GM18868 (cell line): ENCODE measurements around the gene PRKCA.

Experiments used
- ATAC-seq: cut with Tn5 transposase; IDR thresholded peaks from one replicate; pipeline ENCODE4 v1.9.1; 2021; ENCODE audit warnings: mild to moderate bottlenecking, moderate library complexity; ENCODE audit not compliant: unreplicated experiment

Gene PRKCA

DNA sequence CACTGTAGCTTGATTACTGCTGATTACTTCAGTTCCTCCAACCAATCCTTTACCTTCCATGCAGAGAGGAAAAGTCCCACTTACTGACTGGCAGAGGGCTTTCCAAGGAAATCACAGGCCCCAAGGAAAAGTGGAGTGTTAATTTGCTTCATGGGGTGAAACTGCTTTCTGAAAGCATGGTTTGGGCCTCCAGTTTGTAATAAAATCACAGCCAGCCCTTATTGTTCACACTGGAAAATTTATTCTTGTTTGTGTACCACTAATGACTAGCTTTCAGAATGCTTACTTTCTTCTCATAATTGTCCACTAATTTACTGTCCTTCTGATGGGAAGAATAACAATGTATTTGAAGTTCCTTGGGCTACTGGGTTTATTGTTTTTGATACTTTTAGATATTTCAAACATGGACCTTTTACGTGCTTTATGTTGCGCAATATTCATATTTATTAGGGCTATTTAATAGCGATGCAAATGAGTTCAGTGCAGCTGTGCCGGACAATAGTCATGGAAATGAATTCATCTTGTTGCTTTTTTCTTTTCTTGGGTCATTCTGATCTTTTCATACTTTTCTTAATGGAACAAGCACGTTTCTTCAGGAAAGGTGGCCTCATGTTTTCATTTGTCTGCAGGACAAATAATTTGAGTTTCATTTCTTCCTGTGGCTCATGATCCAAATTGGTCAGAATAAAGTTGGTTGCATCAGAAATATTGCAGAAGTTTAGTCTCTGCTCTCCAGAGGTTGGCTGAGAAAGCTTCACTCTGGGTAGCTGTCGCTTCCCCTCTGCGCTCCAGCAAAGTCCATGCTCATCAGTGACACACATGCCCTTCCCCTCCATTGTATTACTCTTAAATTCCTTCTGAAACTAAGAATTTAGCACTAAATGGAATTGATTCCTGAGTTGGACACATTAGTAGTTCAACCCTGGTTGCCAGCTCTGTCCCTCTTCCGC lies 128.7 kb downstream of the PRKCA start:
- ATAC-seq: no peak

DNA sequence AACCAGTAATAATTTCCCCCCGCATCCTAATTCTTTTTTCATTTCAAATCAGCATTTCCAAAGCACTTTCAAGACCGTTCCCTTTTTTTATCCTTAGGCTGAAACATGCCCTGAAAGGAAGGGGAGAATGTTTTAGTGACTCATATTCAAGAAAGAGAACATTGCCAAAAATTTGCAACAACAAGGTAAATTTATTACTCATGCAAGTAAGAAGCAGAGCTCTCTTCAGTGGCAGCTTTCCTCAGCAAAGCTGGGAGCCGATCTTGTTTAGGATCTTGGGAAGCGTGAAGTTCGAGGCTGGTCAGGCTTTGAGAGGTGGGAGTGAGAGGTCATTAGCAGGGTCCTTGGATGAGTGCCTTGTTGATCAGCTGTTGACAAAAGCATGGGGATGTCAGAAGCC lies 129.5 kb downstream of the PRKCA start:
- ATAC-seq: no peak

DNA sequence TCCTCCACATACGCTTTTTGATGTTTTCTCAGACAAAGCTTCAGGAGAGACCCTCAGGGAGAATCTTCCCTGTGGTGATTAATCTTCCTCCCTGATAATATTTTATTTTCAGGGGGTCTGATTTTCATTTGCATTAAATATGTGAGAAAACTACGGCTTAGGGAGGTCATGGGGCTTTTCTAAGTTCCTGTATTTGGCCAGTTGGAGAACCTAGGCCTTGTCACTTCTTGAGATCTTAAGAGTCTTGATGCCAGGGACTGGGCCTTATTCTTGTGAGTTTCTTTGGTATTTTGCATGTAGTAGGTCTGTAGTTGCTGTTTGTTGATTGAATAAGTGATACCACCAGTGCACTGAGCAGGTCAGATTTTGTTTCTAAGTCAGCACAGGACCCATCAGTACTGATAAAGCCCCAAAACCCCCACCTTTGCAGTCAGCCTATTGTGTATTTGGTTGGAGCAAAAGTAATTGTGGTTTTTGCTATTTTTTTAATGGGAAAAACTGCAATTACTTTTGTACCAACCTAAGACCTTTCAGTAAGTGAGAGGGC lies 130.1 kb downstream of the PRKCA start:
- no peak for ATAC-seq

DNA sequence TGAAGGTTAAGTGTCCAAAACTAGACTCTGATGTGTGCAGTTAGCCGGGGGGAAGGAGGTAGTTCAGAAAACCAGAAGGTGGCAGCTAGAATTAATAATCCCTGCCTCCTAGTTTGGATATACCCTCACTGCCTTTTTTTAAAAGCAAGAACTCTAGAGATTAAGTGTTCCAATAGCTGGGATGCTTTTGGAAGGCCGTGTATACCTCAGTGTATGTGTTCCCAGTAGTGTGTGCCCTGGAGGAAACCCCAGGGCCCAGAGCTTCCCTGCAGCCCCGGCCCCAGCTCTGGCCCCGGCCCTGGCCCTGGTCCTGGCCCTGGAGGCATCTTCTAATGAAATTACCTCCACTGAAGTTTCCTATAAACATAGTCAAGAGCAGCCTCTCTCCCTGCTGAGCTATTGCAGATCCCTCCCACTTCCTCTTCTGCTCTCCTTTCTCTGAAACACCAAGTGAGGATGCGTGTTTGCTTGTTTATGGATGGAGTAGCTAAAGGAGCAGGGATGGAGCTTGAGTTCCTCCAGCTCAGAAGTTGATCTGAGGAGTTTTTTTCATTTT lies 130.7 kb downstream of the PRKCA start:
- no peak for ATAC-seq

DNA sequence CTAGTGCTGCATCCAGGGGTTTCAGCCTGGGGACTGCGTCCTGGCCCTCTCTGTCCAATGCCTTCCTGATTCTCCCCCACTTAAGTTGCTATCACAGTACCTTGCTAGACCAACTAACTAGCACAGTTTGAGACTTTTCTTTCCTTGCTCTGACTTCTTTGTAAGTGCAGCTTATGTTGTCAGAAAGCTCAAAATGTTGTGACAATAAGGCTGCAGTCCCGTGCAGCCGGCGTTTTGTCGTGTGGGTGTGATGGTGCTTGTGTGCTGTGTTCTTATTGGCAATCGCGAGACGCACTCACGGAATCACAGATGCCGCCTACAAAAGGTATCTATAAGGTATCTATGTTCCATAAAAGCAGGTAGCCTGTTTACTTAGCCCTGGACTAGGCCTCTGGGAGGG lies 132.8 kb downstream of the PRKCA start:
- ATAC-seq: no peak

DNA sequence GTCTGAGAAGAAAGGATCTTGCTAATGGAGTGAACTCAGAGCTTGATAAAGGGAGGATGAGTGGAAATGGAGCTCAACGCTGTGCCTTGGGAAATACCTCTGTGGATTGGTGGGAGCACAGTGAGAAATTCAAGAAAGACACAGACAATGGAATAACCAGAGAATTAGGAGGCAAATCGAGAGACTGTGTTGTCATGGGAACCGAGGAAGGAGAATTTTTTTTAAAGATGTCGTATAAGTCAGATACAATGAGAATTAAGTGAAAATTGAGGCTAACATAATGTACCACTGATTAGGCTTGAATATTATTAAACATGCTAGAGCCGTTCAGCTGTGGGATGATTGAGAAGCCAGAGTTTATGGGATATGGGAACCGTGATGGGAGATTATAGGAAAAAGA lies 134.2 kb downstream of the PRKCA start:
- ATAC-seq: no peak

DNA sequence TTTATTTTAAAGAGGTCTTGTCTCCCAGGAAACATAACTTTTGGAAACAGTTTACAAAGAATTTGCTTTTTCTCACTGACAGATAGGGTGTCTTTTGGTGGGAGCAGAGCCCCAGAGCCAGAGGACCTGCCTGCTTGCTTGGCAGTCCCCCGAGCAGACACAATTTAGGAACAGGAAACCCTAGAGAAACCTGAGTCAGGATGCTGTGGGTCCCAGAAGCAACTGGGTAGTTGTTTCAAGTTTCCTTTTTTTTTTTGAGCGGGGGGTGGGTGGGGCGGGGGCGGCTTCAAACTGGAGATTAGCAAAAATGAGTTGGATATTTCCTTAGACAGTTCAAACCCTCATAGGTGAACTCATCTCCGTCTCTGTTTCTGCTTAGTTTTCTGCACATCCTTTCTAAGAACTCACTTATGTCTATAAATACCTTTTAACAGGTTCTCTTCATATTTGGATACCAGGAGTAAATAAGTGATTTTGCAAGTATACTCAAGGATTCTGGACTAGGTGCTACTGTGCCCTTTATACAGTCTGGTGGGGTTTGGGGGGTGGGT lies 135.1 kb downstream of the PRKCA start:
- ATAC-seq: no peak

DNA sequence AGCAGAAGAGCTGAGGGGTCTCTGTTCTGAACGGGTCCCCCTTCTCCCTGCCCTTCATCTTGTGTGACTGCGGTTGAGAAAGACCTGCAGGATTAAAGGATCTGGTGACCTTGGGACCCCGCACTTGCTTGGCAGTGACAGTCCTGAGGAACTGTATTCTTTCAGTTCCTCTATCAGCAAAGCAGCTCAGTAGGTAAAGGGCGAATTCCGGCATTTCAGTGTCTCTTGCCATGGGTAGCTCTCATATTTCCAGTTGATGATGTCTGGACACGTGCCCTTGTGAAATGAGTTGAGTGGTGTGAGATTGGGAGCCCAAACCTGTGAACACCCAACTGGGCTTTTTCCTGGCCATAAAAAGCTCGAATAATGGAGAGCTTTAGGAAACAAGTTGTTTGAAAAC lies 135.7 kb downstream of the PRKCA start:
- ATAC-seq: no peak

DNA sequence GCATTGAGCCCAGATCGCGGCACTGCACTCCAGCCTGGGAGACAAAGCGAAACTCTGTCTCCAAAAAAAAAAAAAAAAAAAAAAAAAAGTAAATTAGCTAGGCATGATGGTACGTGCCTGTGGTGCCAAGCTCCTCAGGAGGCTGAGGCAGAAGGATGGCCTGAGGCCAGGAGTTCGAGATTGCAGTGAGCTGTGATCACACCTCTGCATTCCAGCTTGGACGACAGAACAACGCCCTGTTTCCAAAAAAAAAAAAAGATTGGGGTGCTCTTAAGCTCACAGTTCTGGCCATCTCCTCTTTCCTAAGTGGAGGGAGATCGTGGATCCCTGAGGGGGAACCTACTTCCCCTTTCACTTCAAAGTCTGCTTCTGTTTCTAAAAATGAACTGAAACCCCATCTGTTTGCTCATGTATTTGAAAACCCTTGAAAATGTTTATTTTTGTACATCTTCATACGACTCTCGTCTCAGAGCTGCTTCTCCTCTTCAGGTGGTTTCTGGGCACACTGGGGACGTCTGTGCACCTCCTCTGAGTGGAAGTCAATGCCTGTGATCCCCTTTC lies 138.8 kb downstream of the PRKCA start:
- ATAC-seq: peak; percentile 94

DNA sequence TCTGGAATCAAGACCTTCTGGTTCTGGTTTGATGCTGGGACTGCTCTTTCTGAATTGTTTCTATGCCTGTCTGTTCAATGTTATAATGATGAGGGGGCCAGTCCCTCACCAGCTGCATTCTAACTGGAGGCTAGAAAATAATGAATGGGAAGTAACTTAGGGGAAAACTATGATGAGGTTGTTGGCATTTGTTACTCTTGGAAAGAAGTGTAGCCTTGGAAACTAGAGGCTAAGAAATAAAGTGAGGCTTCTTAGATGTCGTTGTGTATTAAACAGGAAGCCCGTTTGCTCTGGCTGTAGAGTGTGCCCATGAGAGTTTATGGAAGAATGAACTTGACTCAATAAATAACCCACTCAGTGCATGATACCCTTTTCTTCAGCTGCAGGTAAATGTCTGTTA lies 140.8 kb downstream of the PRKCA start:
- no peak for ATAC-seq

DNA sequence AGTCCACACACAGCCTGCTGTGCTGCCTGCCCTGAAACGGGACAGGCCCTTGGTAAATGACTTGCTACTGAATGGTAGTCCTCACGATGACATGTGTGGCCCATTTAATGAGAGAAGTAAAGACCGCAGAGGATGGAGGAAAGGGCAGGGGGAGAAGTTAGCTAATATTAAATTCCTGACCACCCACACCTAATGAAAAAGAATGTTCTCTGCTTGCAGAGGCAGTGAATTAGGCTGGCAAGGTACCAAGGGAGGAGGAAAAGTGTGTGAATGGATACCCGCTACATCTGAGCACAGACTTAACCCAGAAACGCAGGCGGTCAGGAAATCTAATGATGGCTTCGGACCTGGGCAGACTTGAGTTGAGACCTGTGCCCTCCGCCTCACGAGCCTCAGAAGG lies 141.2 kb downstream of the PRKCA start:
- no peak for ATAC-seq

DNA sequence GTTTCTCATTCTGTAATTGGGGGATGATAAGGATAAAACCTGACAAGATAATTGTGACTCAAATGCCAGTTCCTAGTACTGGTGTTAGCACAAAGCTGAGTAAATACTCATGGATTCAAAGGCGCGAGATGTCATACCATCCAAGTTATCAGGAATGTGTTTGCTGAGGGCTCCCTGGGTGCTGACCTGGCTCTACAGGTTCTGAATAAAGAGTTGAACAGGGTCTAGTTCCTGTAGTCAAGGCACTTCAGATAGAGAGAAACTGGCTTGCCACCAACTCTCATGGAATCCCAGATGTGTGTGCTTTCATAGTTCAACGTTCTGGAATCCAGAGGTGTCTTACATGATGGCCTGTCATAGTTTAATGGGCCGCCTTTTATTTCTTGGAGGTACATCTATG lies 141.6 kb downstream of the PRKCA start:
- no peak for ATAC-seq

DNA sequence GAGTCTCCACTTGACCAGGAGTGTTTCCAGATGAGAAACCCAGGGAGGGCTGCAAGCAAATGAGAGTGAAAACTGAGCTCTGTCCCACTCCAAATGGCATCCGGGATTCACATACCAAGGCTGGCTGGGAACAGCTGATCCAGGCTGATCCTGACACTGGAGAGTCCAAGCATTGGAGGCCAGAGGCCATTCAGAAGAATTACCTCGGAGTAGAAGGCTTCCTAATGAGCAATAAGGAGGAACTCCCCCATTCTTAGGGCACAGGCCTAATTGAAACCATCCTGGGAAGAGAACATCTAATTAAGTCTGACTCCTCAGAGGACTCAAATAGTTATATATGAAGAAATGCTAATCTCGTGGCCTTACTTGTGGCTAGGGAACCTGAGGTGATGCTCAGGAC lies 142.8 kb downstream of the PRKCA start:
- no peak for ATAC-seq

DNA sequence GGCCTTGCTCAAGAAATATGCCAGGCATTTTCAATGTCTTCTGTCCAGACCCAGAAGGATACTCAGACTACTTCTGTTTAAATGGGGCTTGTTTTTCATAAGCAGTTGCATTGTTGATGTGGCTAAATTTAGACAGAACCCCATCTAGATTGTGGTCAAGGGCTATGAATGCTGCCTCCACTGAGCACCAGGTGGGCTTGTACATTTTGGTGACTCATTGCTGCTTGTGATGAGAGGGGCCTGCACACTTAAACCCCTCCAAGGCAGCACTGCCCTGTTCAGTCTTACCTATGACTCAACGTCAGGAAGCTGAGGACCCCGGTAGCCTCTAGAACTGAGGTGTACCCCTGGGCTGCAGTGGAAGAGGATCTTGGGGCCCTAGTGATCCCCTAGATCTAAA lies 144.0 kb downstream of the PRKCA start:
- no peak for ATAC-seq

DNA sequence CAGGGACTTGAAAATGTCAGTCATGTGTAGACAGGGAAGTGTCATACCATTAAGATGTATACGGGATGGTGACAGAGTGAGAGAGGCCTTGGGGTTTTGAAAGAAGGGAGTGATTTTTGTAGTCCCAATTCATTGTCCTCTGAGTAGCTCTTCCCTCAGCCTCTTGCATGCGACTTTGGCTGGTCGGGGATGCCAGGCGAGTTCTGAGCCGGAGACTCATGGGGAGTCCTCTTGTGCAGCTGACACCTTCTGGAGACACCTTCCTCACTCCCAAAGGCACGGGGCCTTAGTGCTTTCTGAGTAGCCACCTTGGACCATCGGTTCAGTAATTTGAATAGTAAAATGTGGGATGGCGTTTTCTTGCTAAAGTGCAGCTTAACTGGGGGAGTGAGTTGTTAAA lies 144.7 kb downstream of the PRKCA start:
- no peak for ATAC-seq

DNA sequence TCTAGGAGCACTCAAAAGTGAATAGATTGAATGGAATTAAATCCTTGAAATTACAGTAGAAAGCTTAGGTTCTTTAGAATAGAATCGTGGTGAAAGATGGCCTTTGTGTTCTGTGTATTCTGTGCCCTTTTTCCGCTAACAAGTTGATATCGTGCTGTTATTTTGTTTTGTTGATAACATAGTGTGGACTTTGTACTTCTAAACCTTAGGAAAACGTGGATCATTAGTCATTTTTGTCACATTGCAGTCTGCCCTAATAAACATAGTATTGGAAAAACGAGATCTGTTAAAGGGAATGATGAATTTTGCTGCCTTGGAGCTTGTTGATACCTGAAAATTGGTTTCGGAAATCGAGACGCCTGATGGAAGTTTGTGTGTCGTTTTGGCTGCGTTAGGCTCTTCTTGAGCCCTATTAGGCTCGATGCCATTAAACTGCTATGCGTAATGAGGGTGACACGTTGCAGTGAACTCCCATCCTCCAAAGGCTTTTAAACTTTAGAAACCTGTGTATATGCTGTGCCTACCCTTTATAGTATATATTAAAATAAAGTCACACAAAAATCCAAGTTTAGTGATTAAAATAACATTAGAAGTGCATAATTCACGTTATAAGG lies 145.7 kb downstream of the PRKCA start:
- no peak for ATAC-seq

DNA sequence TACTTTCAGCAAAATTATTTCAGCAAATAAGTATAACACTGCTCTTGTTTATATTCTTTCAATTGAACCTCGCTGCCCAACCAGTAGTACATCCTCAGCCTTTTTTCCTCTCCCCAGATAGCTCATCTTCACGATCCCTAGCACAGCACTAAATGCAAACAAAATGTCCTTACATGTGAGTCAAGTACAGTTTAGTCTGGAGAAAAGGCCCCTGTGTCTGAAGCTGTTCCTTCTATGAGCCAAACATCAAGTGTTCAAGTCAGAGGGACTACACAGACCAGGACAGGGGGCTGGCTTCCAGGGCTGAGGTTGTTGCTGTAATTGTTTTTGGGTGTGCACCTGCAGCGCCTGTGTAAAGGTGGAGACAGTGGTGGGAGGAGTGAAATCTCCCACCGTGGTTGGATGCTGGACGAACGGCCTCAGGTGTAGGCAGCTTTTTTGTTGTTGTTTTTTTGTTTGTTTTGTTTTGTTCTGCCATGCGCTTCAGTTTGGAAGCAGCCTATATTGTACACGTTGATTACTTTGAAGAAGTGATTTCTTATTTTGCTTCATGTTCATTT lies 147.1 kb downstream of the PRKCA start:
- no peak for ATAC-seq

DNA sequence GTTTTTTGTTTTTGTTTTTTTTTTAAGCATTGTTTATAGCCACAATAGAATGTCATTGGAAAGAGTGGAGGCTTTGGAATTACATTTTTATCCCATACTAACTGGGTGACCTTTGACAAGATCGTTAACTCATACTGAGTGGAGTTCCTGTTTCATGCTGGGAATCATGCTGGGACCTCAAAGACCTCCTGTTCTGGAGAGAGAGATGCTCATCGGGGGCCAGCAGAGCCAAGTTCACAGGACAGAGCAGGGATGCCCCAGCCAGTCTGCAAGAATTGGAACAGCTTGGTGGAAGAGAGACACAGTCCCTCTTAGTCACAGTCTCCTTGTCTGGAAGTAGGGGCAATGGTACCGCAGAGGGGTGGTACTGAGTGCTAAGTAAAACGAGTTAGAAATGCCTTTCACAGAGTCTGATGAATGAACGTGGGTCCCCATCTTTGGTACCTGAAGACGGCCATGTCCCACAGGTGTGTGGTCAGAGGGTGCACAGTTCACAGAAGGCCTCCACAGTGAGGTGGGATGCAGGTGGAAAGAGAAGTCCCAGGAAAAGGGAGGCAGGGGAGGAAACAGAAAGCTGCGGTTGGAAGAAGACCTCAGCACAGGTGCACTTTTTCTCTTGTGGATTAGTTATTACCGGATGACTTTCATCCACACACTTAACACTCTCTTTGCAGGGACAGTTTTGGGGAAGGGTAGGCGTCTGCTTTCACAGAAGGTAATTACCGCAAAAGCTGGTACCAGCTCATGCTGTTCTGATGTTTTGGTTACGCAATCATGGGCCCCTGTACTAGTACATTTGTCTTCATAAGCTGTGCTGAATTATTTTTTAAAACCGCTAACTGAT lies 147.8 kb downstream of the PRKCA start:
- ATAC-seq: no peak

DNA sequence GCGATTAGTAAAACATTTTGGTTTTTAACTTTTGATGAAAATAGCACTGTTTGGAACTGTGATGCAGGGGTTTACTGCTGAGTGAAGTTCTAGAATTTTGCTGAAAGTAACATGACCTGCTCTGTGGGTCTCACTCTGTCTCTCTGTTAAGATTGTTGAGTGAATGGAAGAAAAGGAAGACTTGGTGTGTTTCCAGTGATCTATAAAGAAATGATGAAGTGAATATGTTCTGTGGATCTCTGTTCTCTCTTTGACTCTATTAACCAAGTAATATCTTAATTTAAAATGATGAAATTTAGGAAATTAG lies 148.4 kb downstream of the PRKCA start:
- no peak for ATAC-seq
